ENCODE measurements around the gene ECSIT. TPM values are rescaled to one million over a fixed set of nuclear protein-coding genes. Genes with fewer than 3 reads are reported as not detected.
"Not testable (repeated sequence)": the region's sequence is repeated elsewhere in the genome, so short reads cannot be mapped to it uniquely, and the experiment has no call there.

Gene ECSIT
- total RNA-seq, 4 donors from 2014 or later, result 40.4 to 65.7 (median 57.8) TPM

GRCh38 chr19:11464333-11465265 lies 64.3 kb downstream of the ECSIT start:
- WGBS, result 79% methylated on average over 11 of the region's 11 CpGs

GRCh38 chr19:11463391-11463790 lies 65.5 kb downstream of the ECSIT start:
- no peak for TF ChIP-seq POLR2AphosphoS5 (IDR thresholded peaks at IDR 0.05)
- no peak for TF ChIP-seq POLR2A (IDR thresholded peaks at IDR 0.05)
- TF ChIP-seq CTCF (IDR thresholded peaks at IDR 0.05), result no peak
- TF ChIP-seq EP300 (IDR thresholded peaks at IDR 0.05), result no peak
- H3K9me3 ChIP-seq, result no peaks in the 10 kb centered on the region
- 67% methylated on average over 2 of the region's 12 CpGs for WGBS
- H3K4me1 ChIP-seq, result peaks cover 2% of the 10 kb centered on the region
- H3K27me3 ChIP-seq, result peaks cover 13% of the 10 kb centered on the region
- H3K27ac ChIP-seq, result no peak overlapping the region
- DNase-seq (ENCODE audit: low spot score in 2 of 2), result no peak
- no peak overlapping the region for H3K4me3 ChIP-seq
- no peaks in the 10 kb centered on the region for H3K36me3 ChIP-seq

More at GRCh38 chr19:11464333-11465265, 64.3 kb downstream of the ECSIT start:
- peaks cover 6% of the 10 kb centered on the region for H3K27me3 ChIP-seq
- H3K27ac ChIP-seq, result no peak overlapping the region
- H3K36me3 ChIP-seq, result no peaks in the 10 kb centered on the region
- no peak overlapping the region for H3K4me3 ChIP-seq
- no peak for DNase-seq (ENCODE audit: low spot score in 2 of 2)
- peaks cover 4% of the 10 kb centered on the region for H3K4me1 ChIP-seq
- no peaks in the 10 kb centered on the region for H3K9me3 ChIP-seq
- TF ChIP-seq EP300 (IDR thresholded peaks at IDR 0.05) (no peak), POLR2AphosphoS5 (IDR thresholded peaks at IDR 0.05) (no peak), POLR2A (IDR thresholded peaks at IDR 0.05) (no peak), CTCF (IDR thresholded peaks at IDR 0.05) (no peak)

GRCh38 chr19:11461453-11461852 lies 67.5 kb downstream of the ECSIT start:
- Histone ChIP-seq H3K4me3 (no peak overlapping the region), H3K4me1 (no peaks in the 10 kb centered on the region), H3K27ac (no peak overlapping the region), H3K36me3 (no peaks in the 10 kb centered on the region), H3K27me3 (peaks cover 18% of the 10 kb centered on the region), H3K9me3 (no peaks in the 10 kb centered on the region)
- WGBS, result 70% methylated on average over 2 of the region's 2 CpGs
- TF ChIP-seq EP300 (IDR thresholded peaks at IDR 0.05) (no peak), POLR2AphosphoS5 (IDR thresholded peaks at IDR 0.05) (no peak), CTCF (IDR thresholded peaks at IDR 0.05) (no peak), POLR2A (IDR thresholded peaks at IDR 0.05) (no peak)
- DNase-seq (ENCODE audit: low spot score in 2 of 2), result no peak

- peaks cover 18% of the 10 kb centered on the region for H3K27me3 ChIP-seq
- H3K36me3 ChIP-seq, result no peaks in the 10 kb centered on the region
- no peak for TF ChIP-seq CTCF (IDR thresholded peaks at IDR 0.05)
- TF ChIP-seq POLR2A (IDR thresholded peaks at IDR 0.05), result no peak
- no peak for TF ChIP-seq POLR2AphosphoS5 (IDR thresholded peaks at IDR 0.05)
- no peak for TF ChIP-seq EP300 (IDR thresholded peaks at IDR 0.05)
- no peaks in the 10 kb centered on the region for H3K4me1 ChIP-seq
- DNase-seq (ENCODE audit: low spot score in 2 of 2), result no peak
- WGBS, result 46% methylated on average over 4 of the region's 4 CpGs
- H3K27ac ChIP-seq, result no peak overlapping the region
- no peaks in the 10 kb centered on the region for H3K9me3 ChIP-seq
- no peak overlapping the region for H3K4me3 ChIP-seq
These were observed 68.7 kb downstream of the ECSIT start for GRCh38 chr19:11460207-11460606.

GRCh38 chr19:11458912-11459311 lies 70.0 kb downstream of the ECSIT start:
- H3K36me3 ChIP-seq; H3K4me1 ChIP-seq; DNase-seq (ENCODE audit: low spot score in 2 of 2); H3K27ac ChIP-seq; H3K4me3 ChIP-seq; H3K9me3 ChIP-seq: not testable (repeated sequence)
- peaks cover 18% of the 10 kb centered on the region for H3K27me3 ChIP-seq
- 81% methylated on average over 11 of the region's 11 CpGs for WGBS

Measured in suprapubic skin (tissue), 4 donors.